ENCODE measurements around the gene SPP2. TPM values are rescaled to one million over a fixed set of nuclear protein-coding genes. Genes with fewer than 3 reads are reported as not detected.

The SPP2 gene
- total RNA-seq, 1 donor from 2014 or later = not detected

DNA sequence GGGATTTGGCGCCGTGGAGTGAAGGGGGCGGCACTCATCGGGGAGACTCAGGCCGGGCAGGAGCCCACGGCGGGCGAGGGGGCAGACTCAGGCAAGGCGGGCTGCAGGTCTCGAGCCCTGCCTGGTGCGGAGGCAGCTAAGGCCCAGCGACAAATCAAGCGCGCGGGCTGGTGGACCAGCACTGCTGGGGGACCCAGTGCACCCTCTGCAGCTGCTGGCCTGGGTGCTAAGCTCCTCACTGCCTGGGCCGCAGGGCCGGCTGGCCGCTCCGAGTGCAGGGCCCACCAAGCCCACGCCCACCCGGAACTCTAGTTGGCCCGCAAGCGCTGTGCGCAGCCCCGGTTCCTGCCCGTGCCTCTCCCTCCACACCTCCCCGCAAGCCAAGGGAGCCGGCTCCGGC lies 26.2 kb upstream of the SPP2 start:
- peaks cover 56% of the 10 kb centered on the region for H3K27me3 ChIP-seq (ENCODE audit: low read depth)
- H3K4me1 ChIP-seq = no peaks in the 10 kb centered on the region
- peaks cover 14% of the 10 kb centered on the region for H3K9me3 ChIP-seq (replicated peaks)
- H3K27ac ChIP-seq (replicated peaks) = no peak overlapping the region
- H3K4me3 ChIP-seq = no peak overlapping the region
- TF ChIP-seq, protein P1, sequence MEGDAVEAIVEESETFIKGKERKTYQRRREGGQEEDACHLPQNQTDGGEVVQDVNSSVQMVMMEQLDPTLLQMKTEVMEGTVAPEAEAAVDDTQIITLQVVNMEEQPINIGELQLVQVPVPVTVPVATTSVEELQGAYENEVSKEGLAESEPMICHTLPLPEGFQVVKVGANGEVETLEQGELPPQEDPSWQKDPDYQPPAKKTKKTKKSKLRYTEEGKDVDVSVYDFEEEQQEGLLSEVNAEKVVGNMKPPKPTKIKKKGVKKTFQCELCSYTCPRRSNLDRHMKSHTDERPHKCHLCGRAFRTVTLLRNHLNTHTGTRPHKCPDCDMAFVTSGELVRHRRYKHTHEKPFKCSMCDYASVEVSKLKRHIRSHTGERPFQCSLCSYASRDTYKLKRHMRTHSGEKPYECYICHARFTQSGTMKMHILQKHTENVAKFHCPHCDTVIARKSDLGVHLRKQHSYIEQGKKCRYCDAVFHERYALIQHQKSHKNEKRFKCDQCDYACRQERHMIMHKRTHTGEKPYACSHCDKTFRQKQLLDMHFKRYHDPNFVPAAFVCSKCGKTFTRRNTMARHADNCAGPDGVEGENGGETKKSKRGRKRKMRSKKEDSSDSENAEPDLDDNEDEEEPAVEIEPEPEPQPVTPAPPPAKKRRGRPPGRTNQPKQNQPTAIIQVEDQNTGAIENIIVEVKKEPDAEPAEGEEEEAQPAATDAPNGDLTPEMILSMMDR (IDR thresholded peaks at IDR 0.05; ENCODE audit: borderline replicate concordance) = no peak
- intact Hi-C loops (cut with micrococcal nuclease) = no loop called here
- no peak for DNase-seq
- no peaks in the 10 kb centered on the region for H3K36me3 ChIP-seq

DNA sequence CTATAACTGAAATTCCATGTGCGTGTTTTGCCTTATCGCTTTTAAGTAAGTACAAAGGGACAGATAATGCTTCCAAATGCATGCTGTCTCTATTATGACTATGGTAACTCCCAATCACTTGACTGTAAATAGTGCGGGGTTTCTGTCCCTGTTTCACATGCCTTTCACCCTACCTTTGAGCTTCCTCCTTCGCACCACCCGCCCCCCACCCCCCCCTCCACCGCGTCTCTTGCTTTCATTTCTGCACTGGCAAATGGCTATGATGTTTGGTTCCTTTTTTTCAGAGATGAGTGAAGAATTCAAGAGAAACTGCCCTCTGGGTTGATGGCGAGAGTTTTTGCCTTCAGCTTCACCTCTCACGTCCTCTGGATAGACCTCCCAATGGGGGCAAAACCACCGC lies 25.0 kb upstream of the SPP2 start:
- Histone ChIP-seq H3K27ac (replicated peaks) (no peak overlapping the region), H3K4me1 (no peaks in the 10 kb centered on the region), H3K9me3 (replicated peaks) (peaks cover 14% of the 10 kb centered on the region), H3K27me3 (ENCODE audit: low read depth) (peaks cover 62% of the 10 kb centered on the region), H3K4me3 (no peak overlapping the region), H3K36me3 (no peaks in the 10 kb centered on the region)
- TF ChIP-seq, protein P1 (IDR thresholded peaks at IDR 0.05; ENCODE audit: borderline replicate concordance) = no peak
- DNase-seq = no peak
- intact Hi-C loops (cut with micrococcal nuclease) = no loop called here

DNA sequence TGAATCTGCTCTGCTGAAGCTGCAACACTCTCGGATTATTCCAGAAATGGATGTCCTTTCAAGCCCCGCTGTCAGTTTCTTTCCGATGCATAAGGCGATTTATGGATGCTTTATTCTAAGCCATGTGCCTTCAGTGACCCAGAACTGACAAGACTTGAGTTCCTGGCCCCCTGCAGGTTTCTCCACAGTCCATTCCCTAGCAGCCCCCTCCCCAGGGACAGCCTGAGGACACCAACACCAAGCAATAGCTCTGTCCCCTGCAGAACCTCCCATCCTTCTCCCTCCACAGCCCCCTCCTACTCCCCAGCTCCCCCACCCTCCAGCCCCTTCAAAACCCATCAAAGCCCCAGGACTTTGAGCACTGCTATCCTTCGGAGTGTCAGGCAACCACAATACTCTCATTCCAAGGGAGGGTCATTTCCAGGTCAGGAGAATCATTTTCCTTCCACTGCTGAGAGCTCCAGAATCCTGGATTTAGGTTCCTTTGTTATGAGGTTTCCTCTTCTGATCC lies 24.6 kb upstream of the SPP2 start:
- no peak for DNase-seq
- no peak overlapping the region for H3K4me3 ChIP-seq

DNA sequence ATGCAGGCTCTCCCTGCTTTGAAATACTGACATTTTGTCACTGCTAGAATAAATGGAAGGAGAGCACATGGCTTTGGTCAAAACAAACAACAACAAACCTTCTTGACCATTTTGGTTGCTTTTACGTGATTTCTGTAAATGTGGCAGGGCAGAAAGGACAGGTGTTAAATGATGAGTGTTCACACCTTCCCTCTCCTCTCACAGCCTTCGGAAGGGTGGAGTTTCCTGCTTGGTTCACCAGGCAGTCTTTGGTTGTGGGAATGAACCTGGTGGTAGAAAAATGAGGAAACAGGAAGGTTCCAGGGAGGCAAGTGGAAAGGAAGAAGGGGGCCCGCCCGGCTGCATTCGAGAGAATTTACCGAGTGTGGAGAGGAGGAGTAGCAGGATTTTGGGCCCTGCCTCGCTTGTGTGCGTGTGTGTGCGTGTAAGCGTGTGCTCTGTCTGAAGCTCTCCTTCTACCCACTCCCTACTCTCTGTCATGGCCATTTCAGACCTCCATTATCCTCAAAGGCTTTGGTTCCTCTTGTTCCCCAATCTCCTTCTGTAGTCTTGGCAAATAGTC lies 23.7 kb upstream of the SPP2 start:
- intact Hi-C loops (cut with micrococcal nuclease) = no loop called here
- TF ChIP-seq, protein P1 (IDR thresholded peaks at IDR 0.05; ENCODE audit: borderline replicate concordance) = no peak

More for the DNA sequence above, 24.6 kb upstream of the SPP2 start:
- intact Hi-C loops (cut with micrococcal nuclease) = no loop called here
- H3K36me3 ChIP-seq = no peaks in the 10 kb centered on the region
- peaks cover 66% of the 10 kb centered on the region for H3K27me3 ChIP-seq (ENCODE audit: low read depth)
- H3K9me3 ChIP-seq (replicated peaks) = peaks cover 14% of the 10 kb centered on the region
- TF ChIP-seq, protein P1 (IDR thresholded peaks at IDR 0.05; ENCODE audit: borderline replicate concordance) = no peak
- H3K4me1 ChIP-seq = no peaks in the 10 kb centered on the region
- no peak overlapping the region for H3K27ac ChIP-seq (replicated peaks)

DNA sequence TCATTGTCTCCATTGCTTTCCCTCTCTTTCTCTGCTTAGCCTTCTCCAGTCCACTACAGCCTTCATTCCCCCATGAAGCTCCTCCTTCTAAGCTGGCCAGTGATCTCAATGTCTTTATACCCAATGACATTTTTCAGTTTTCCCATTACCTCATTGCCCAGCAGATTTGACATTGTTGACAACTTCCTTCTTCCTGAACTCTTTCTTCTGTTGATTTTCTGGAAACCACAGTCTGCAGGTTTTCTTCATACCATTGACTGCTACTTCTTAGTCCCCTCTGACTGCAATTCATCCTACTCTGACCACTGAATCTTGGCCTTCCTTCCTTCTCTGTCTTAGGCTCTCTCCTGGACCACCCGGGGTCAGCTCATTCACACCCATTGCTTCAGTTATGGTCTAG lies 22.9 kb upstream of the SPP2 start:
- peaks cover 16% of the 10 kb centered on the region for H3K9me3 ChIP-seq (replicated peaks)
- H3K4me3 ChIP-seq = no peak overlapping the region
- DNase-seq = no peak
- H3K36me3 ChIP-seq = no peaks in the 10 kb centered on the region
- no peaks in the 10 kb centered on the region for H3K4me1 ChIP-seq
- intact Hi-C loops (cut with micrococcal nuclease) = no loop called here
- H3K27ac ChIP-seq (replicated peaks) = no peak overlapping the region
- peaks cover 67% of the 10 kb centered on the region for H3K27me3 ChIP-seq (ENCODE audit: low read depth)
- TF ChIP-seq, protein P1 (IDR thresholded peaks at IDR 0.05; ENCODE audit: borderline replicate concordance) = no peak

More for the DNA sequence above, 23.7 kb upstream of the SPP2 start:
- H3K27me3 ChIP-seq (ENCODE audit: low read depth) = peaks cover 64% of the 10 kb centered on the region
- no peak for DNase-seq
- H3K27ac ChIP-seq (replicated peaks) = no peak overlapping the region
- no peaks in the 10 kb centered on the region for H3K36me3 ChIP-seq
- no peak overlapping the region for H3K4me3 ChIP-seq
- peaks cover 14% of the 10 kb centered on the region for H3K9me3 ChIP-seq (replicated peaks)
- H3K4me1 ChIP-seq = no peaks in the 10 kb centered on the region
